Psoas muscle (tissue), 8 donors: Measurements from ENCODE around the gene RAB3GAP2. TPM values are rescaled to one million over a fixed set of nuclear protein-coding genes. Genes with fewer than 3 reads are reported as not detected.

Experiments used
- ATAC-seq, 4 donors: fragments of 200-7000 bp; cut with Tn5 transposase; one replicate each; pipeline ENCODE4 v1.9.1; 2020; ENCODE audit warnings: moderate library complexity in 3 of 4, mild to moderate bottlenecking in 2 of 4
- DNase-seq, 2 donors: peaks; one replicate each; pipeline ENCODE4 v3.0.0-alpha.2; 2020
- H3K27ac ChIP-seq: fragments of 200-600 bp; one replicate; pipeline ENCODE4 v1.8.0; 2022
- H3K27me3 ChIP-seq, 3 donors: fragments of 200-600 bp in 1 of 3; one replicate each; pipeline versions ENCODE4 v1.6.1 to v1.8.0; 2013 to 2022; ENCODE audit warnings: low read length in 2 of 3, mild to moderate bottlenecking in 2 of 3, moderate library complexity in 1 of 3; ENCODE audit not compliant: insufficient read depth in 3 of 3
- H3K36me3 ChIP-seq, 2 donors: fragments of 200-600 bp in 1 of 2; one replicate each; pipeline versions ENCODE4 v1.6.1 to v1.8.0; 2013 to 2022; ENCODE audit warnings: low read depth in 1 of 2, mild to moderate bottlenecking in 1 of 2, moderate library complexity in 1 of 2; ENCODE audit not compliant: insufficient read depth in 1 of 2
- H3K4me1 ChIP-seq: fragments of 200-600 bp; one replicate; pipeline ENCODE4 v1.8.0; 2022
- H3K4me3 ChIP-seq: fragments of 200-600 bp; one replicate; pipeline ENCODE4 v1.8.0; 2022; ENCODE audit warnings: mild to moderate bottlenecking
- H3K9me3 ChIP-seq: fragments of 200-600 bp; one replicate; pipeline ENCODE4 v1.8.0; 2022
- WGBS, 3 donors: extraction: QIAGEN DNeasy Blood & Tissue Kit; methylation state at CpG; one replicate each; pipeline versions ENCODE4 v1.1.6 to v1.1.7; 2013; 5-methylcytosine and 5-hydroxymethylcytosine counted together
- intact Hi-C, 2 donors: fragments of 100-400 bp; cut with DNase I; formaldehyde crosslinking; loops; one replicate each; pipeline versions ENCODE4 v1.11.0 to v1.14.2; 2022
- polyA plus RNA-seq, 3 donors: library from polyadenylated mRNA; stranded (reverse); fragments of 200-250 nt; gene quantifications; one replicate each; pipeline ENCODE4 v1.2.3, GENCODE V29; 2013
- total RNA-seq, 4 donors: library from RNA; stranded (reverse); fragmentation: NEBNext Ultra II Directional in 2 of 4; extraction: Animal tissue kit (Norgen Biotek cat#: 25700) in 2 of 4; gene quantifications; one replicate each; pipeline versions ENCODE4 v1.2.1 to v1.2.4, GENCODE V29; 2021 to 2023
- TF ChIP-seq, protein P1 (sequence below): fragments of 200-600 bp; IDR thresholded peaks from one replicate; pipeline ENCODE4 v1.8.0; 2022; ENCODE audit warnings: antibody characterized with exemption
- donor health status: healthy with polysubstance abuse.
- donor health status: DM: no; HTN: no; CAD: no; lungs with moderate emphysema.
- donor health status: Bipolar disorder and iron deficiency.
- donor health status: healthy.
- donor health status: DM: yes; HTN: yes; CAD: no.
- donor health status: DM: no; HTN: no; CAD: no.
- donor health status: DM: no; HTN: no; CAD: no.
- donor health status: DM: yes; HTN: yes; CAD: no.

RAB3GAP2 gene
- total and polyA plus RNA-seq, 7 donors, result 5.8 to 28.6 (median 18.6) TPM

DNA sequence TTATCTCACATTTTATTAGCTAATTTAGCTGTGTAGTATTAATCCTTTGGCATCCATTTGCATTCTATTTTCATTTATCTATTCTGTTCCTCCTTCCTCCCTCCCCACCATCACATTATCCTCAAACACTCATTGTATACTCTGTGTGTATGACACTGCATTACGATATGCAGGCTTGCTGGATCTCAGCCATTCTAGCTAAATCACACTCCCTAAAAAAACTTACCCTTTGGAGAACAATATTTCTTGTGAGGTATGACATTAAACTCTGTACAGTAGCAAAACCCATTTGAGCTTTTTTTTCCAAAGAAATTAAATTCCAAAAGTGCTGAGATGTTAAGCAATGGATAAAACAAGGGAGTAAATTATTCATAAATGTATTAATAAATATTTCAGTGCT, 11.4 kb upstream of the RAB3GAP2 start:
- no peaks in the 10 kb centered on the region for H3K4me1 ChIP-seq
- DNase-seq (no peak), ATAC-seq (no peak)
- no peaks in the 10 kb centered on the region for H3K9me3 ChIP-seq
- no peak overlapping the region for H3K4me3 ChIP-seq
- intact Hi-C loops, result loop anchor here in 1 of 2 donors (10.0 kb wide), 1 partner anchor 491 kb away; no protein-coding TSS in a partner anchor
- H3K27ac ChIP-seq, result no peak overlapping the region
- TF ChIP-seq, protein P1, sequence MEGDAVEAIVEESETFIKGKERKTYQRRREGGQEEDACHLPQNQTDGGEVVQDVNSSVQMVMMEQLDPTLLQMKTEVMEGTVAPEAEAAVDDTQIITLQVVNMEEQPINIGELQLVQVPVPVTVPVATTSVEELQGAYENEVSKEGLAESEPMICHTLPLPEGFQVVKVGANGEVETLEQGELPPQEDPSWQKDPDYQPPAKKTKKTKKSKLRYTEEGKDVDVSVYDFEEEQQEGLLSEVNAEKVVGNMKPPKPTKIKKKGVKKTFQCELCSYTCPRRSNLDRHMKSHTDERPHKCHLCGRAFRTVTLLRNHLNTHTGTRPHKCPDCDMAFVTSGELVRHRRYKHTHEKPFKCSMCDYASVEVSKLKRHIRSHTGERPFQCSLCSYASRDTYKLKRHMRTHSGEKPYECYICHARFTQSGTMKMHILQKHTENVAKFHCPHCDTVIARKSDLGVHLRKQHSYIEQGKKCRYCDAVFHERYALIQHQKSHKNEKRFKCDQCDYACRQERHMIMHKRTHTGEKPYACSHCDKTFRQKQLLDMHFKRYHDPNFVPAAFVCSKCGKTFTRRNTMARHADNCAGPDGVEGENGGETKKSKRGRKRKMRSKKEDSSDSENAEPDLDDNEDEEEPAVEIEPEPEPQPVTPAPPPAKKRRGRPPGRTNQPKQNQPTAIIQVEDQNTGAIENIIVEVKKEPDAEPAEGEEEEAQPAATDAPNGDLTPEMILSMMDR, result no peak
- 27 to 50% (median 44%) methylated on average over 1 of the region's 1 CpG for WGBS, 3 donors
- H3K36me3 ChIP-seq, result no peaks in the 10 kb centered on the region
- peaks cover 0 to 13% (median 0%) of the 10 kb centered on the region in 3 donors for H3K27me3 ChIP-seq

DNA sequence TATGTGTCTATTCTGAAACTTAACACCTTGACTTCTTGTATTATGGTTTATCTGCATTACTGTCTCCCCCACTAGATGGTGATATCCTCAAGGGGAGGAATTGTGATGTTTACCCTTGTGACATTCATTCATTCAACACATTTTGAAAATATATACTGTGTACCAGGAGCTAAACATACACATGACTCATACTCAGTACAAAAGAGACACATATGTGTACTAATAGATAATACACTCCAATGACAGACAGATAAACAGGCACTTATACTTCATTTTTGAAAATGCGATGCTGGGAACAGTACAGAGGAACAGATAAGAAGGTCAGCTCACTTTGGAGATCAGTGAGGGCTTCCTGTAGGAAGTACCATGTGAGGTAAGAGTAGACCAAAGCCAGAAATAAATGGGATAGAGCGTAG, 8.9 kb upstream of the RAB3GAP2 start:
- ATAC-seq, result peak in 2 of 4 donors; percentile 25 to 39
- Histone ChIP-seq H3K27ac (no peak overlapping the region), H3K9me3 (no peaks in the 10 kb centered on the region), H3K27me3 (peaks cover 0 to 16% (median 0%) of the 10 kb centered on the region in 3 donors), H3K4me3 (no peak overlapping the region), H3K36me3 (no peaks in the 10 kb centered on the region), H3K4me1 (no peaks in the 10 kb centered on the region)
- DNase-seq, result no peak
- TF ChIP-seq, protein P1, result peak; percentile 50
- WGBS, 3 donors, result 88 to 94% (median 93%) methylated on average over 2 of the region's 2 CpGs
- intact Hi-C loops, result loop anchor here in 1 of 2 donors (10.0 kb wide), 1 partner anchor 494 kb away; no protein-coding TSS in a partner anchor

DNA sequence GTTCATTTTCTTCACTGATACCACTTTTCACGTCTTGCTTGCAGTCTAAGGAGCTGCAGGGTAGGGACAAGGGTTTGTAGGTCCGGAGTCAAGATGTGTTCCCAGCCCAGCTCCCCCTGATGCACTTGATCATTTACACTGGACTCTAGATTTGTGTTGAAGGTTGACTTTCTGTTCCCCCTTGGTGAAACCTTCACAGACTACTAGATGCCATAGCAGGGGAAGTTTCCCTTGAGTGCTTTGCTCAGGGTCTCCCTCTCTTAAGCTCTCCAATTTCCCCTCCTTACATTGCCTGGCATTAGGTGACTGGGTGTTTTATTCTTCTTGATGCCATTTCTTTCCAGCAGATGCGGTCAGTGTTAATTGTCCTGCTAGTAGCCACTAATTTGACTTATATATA, 8.0 kb upstream of the RAB3GAP2 start:
- no peaks in the 10 kb centered on the region for H3K36me3 ChIP-seq
- 84 to 89% (median 85%) methylated on average over 3 of the region's 3 CpGs for WGBS, 3 donors
- H3K4me1 ChIP-seq, result no peaks in the 10 kb centered on the region
- no peak overlapping the region for H3K27ac ChIP-seq
- peaks cover 0 to 16% (median 0%) of the 10 kb centered on the region in 3 donors for H3K27me3 ChIP-seq
- ATAC-seq (no peak), DNase-seq (no peak)
- no peaks in the 10 kb centered on the region for H3K9me3 ChIP-seq
- TF ChIP-seq, protein P1, result no peak
- intact Hi-C loops, result loop anchor here in 1 of 2 donors (10.0 kb wide), 1 partner anchor 495 kb away; no protein-coding TSS in a partner anchor
- no peak overlapping the region for H3K4me3 ChIP-seq

DNA sequence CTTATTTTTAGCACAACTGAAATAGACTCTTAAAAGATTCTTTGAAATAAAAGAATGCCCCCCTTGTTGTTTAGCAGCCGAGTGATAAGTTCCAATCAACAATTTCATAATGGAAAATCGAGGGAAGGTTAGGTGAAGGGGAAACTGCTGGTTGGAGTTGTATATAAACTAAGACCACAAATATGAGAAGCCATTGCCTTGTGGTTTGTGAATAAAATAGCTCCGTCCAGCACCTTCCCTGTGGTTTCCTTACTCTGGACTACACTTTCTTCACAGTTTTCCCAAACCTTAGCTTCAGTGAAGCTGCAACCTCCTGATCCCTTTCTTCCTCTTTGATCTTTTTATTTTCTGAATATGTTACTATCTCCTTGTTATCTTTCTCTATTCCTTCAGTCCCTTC, 6.7 kb upstream of the RAB3GAP2 start:
- DNase-seq, result no peak
- Histone ChIP-seq H3K9me3 (no peaks in the 10 kb centered on the region), H3K27me3 (peaks cover 0 to 16% (median 0%) of the 10 kb centered on the region in 3 donors), H3K4me1 (no peaks in the 10 kb centered on the region), H3K4me3 (no peak overlapping the region), H3K36me3 (no peaks in the 10 kb centered on the region), H3K27ac (no peak overlapping the region)
- TF ChIP-seq, protein P1, result no peak
- WGBS, 3 donors, result 73 to 81% (median 77%) methylated on average over 3 of the region's 3 CpGs
- no peak for ATAC-seq
- intact Hi-C loops, result loop anchor here in 1 of 2 donors (10.0 kb wide), 1 partner anchor 496 kb away; no protein-coding TSS in a partner anchor

DNA sequence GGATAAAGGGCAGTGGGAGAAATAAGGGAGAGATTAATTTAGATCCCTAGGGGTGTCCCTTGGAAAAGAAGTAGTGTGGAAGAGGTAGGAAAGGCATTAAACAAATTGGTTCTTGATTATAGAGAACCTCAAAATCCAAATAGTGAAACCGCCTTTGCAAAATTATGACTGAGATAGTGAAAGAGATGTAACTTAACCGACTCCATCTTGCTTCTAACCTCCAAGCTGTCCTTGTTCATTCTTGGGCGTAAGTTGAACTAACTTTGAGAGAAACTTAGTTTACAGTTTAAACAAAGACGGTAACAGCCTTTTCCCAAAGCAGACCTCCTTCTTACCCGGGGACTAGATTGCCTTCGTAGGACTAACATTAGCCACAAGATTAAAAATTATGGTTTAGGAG, 3.2 kb upstream of the RAB3GAP2 start:
- 84 to 93% (median 92%) methylated on average over 6 of the region's 6 CpGs for whole genome bisulfite sequencing, 3 donors
- Histone ChIP-seq H3K4me1 (peaks cover 11% of the 10 kb centered on the region), H3K4me3 (no peak overlapping the region), H3K9me3 (no peaks in the 10 kb centered on the region), H3K36me3 (no peaks in the 10 kb centered on the region), H3K27ac (no peak overlapping the region), H3K27me3 (peaks cover 0 to 16% (median 0%) of the 10 kb centered on the region in 3 donors)
- TF ChIP-seq, protein P1, result no peak
- DNase-seq (no peak), ATAC-seq (no peak)
- intact Hi-C loops, result loop anchor here in 1 of 2 donors (10.0 kb wide), 1 partner anchor 499 kb away; no protein-coding TSS in a partner anchor
